Nucleus accumbens (tissue), 56 donors: ENCODE data around the gene KIF6.
A peak's percentile ranks its signal among the peaks of the same experiment; 100 is the strongest.

Experiments used
- DNase-seq, 56 donors: peaks; one replicate each; lab custom pipeline; 2025; lab: John Stamatoyannopoulos, UW

Gene KIF6

GRCh38 chr6:39470506-39470905, 254.7 kb downstream of the KIF6 start:
- no peak for DNase-seq

DNA sequence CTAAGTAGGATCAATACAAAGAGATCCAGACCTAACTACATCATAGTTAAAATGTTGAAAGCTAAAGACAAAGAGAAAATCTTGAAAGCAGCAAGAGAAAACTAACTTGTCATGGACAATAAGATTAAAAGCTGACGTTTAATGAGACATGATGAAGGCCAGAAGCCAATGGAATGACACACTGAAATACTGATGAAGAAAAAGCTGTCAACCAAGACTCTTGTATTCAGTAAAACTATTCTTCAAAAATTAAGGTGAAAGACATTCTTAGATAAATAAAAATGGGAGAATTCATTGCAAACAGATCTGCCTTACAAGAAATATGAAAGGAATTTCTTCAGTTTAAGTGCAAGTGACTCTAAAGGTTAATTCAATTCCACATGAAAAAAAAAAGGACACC, 256.8 kb downstream of the KIF6 start:
- DNase-seq: no peak

DNA sequence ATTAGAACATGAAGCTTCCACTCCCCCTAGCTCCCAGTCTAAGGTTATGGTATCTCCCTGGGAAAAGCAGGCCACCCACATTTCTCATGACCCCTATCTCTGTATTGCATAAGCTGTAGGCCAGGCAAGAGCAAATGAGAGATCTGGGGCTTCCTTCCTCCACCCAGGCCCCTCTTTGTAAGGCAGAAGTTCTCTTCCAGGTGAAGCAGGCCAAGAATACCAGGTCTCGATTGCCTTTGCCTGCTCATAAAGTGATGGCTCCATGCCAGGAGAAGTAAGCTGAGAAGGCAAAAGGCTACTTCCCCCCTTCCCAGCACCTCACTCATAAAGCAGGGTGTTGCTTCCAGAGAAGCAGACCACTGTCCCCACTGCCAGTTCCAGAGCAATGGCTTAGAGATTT, 258.6 kb downstream of the KIF6 start:
- no peak for DNase-seq

DNA sequence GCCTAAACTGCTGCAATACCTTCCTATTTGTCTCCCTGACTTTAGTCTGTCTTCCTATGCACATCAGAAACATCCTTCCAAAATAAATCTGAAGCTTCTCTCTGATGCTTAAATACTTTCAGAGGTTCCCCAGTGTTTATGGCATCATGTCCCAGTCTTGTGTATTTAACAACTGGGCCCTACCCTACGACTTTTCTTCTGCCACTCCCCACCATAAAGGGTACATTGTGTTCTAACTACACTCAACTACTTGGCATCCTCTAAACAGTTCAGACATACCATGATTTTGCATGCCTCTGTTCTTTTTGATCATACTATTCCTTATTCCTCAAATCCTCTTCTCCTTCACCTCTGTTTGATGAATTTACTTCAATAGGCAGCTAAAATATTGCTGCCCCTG, 259.7 kb downstream of the KIF6 start:
- no peak for DNase-seq

GRCh38 chr6:39464067-39464466, 261.1 kb downstream of the KIF6 start:
- no peak for DNase-seq

DNA sequence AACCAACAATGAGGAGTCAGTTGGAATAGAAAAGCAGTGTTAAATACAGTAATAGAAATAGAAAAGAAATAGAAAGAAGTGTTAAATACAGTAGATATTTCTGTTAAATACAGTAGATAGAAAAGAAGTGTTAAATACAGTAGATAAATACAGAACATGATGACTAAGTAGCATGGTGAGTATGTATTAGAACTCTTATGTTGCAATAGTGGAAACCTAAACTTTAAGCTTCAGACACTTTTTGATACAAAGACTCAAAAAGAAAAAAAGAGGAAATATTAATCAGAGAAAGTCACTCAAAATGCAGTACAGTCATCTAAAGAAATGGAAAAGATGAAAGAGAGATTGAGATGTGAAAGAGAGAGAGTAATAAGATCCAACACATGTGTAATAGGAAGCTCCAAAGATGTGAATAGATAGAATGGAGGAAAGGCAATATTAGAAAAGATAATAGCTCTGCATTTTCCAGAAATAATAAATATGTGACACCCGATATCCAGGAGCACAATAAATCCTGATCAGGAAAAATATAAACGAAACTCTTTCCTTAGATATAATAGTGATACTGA, 271.2 kb downstream of the KIF6 start:
- DNase-seq: no peak

DNA sequence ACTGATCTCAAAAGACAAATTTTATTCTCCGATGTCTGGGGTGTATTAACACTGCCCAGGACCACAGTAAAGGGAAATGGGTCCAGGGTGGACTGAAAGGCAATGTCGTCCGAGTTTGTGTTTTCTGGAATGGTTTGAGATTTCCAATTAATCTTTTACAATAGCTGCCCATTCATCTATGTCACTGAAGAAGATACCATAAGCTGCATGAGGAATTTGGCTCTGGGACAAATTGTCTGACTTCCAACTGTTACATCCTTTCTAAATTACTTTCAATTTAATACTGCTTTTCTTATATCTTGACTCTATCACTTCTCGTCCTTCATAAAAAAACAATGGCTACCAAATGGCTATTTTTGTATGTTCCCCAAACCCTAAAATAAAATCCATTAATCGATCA, 272.0 kb downstream of the KIF6 start:
- no peak for DNase-seq

DNA sequence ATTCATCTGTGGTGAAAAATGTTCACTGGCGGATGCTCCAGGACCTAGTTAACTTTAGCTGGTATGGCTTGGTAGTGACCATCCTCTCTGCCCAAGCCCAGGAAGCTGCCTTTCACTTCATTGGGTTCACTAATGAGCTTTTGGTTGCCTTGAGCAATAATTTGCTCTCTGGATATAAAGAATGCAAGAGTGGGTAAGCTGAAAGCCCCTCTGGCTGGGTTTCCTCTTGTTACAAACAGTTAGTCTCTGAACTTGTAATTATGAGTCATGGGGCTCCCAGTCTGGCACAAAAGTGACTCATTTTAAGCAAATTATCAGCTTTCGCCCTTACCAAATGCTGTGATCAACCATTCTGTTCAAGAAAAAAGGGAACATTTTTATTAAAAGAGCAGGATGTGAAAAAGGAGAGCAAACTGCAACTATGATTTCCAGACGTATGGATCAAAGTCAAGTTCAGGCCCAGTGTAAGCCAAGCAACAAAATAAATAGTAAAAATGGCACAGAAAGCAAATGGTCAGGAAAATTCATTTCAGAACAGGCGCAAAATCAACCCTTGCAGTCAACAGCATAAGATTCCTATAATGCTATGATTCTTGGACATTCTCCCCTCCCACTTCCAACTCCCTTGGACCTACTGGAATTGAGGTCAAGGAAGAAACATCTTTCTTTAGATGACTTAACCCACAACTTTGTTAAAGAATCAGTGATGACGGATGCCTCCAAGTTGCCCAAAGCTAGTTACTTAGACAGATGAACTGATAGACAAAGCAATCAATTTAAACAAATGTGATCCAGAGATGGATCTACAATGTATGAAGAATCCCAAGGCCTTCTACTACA, 272.7 kb downstream of the KIF6 start:
- no peak for DNase-seq

GRCh38 chr6:39451831-39452230, 273.4 kb downstream of the KIF6 start:
- DNase-seq: no peak

DNA sequence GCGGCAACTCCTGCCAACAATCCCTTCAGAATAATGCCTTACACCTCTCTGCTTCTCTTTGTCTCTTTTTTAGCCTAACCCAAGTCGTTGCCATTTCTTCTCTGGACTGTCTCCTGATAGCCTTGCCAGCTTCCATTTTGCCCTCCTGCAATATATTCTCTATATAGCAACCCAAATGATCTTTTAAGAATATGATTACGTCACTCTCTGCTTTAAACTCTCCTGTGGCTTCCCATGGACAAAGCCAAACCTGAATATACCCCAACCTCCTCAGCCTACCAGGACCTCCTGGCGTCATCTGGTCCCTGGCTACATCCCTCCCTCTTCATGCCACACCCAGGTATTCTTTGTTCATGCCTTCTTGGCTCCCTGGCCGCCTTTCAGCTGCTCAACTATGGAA, 276.2 kb downstream of the KIF6 start:
- no peak for DNase-seq

DNA sequence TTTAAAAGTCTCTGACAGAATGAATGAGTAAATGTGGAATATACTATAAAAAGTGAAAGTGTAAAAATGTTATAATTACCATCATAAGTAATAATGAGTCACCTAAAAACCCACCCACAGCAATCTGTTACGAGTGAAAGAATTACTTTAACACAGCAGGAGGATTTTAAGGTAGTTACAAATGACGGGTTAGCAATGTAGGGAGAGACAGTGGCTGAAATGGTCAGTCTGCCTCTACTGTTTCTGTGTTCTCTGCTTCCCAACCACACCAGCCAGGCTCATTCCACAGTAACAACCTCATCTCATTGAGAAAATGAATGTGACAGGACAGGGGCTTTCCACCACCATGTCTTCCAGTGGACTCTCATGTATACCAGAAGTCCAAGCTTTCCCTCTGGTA, 278.3 kb downstream of the KIF6 start:
- DNase-seq: no peak

GRCh38 chr6:39445667-39446066, 279.5 kb downstream of the KIF6 start:
- no peak for DNase-seq

- no peak for DNase-seq
Measured at GRCh38 chr6:39444479-39445019, 280.7 kb downstream of the KIF6 start.

GRCh38 chr6:39441986-39442385, 283.2 kb downstream of the KIF6 start:
- DNase-seq: no peak

GRCh38 chr6:39441301-39441700, 283.9 kb downstream of the KIF6 start:
- no peak for DNase-seq

- no peak for DNase-seq
Measured at GRCh38 chr6:39440039-39440426, 285.2 kb downstream of the KIF6 start.

- DNase-seq: no peak
Measured at GRCh38 chr6:39439342-39440038, 285.7 kb downstream of the KIF6 start.

GRCh38 chr6:39433630-39434029, 291.6 kb downstream of the KIF6 start:
- no peak for DNase-seq

DNA sequence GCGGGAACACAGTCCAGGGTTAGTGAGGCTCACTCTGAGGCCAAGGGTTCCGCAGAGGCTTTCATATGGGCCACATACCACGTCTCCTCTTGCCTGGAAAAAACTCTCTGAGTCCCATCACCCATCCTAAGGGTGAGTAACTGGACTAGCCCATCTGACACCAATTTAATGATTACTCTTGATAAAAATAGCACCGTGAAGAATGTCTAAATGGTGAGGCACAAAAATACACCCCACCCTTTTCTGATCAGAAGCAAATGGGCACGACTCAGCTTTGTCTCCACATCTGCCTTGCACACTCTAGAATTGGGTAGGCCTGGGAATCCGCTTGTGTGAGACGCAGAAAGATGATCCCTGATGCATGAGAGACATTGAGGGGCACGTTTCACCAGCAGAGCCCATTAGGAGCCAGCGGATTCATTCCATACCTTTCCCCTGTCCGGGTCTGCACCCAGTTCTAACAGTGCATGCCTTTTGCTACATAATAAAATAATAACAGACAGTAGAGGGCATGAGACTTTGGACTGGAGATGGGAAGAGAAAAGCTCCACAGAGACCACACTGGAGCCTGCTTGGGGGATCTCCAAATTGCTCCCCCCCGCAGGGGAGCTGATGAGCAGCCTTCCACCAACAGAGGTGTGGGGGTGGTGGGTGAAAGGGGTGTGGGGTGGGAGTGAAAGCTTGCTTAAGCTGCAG, 292.7 kb downstream of the KIF6 start:
- DNase-seq: no peak

DNA sequence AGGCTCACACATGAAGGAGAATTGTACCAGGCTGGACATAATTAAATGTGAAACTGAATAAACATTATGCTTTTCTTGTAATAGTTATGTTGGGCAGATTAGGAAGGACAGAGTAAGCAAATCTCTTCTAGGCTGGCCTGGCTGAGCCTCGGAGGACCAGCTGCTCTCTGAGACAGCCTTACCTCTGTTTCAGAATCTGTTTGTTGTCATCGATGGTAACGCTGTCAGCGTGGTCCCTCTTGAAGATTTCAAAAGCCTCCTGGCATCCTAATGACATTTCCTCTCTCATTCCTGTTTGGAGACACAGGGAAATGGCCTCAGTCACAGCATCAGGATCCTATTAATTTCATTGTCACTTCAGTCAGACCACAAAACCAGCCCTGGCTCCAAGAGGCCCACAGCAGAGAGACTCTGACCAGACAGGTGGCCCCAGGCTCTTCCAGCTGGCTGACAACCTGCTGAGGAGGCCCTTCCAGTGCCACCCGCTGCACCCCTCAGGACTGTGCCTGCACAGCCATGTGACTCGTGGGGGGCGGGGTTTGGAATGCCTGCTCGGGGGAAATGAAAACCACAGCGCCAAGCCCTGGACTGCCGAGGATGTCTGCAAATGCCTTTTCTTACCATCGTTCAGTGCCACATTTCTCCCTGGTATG, 294.2 kb downstream of the KIF6 start:
- DNase-seq: peak in 53 of 56 donors; percentile 8 to 90 (median 63)
